Nephron progenitor cell (in vitro differentiated cells): ENCODE results near the gene CDH4.
"Not testable (repeated sequence)": the region's sequence is repeated elsewhere in the genome, so short reads cannot be mapped to it uniquely, and the experiment has no call there.

Experiments
- DNase-seq: peaks from one replicate; pipeline ENCODE4 v3.0.0; 2021
- H3K27ac Mint-ChIP-seq: 2 replicates; pipeline ENCODE4 v1.8.0; 2021; ENCODE audit warnings: mild to moderate bottlenecking, moderate library complexity, mixed read lengths
- H3K27me3 Mint-ChIP-seq: 2 replicates; pipeline ENCODE4 v1.8.0; 2021; ENCODE audit warnings: mild to moderate bottlenecking, low read depth, mixed read lengths; ENCODE audit not compliant: poor library complexity
- H3K36me3 Mint-ChIP-seq: 2 replicates; pipeline ENCODE4 v1.8.0; 2021; ENCODE audit warnings: low read depth, mixed read lengths
- H3K4me1 Mint-ChIP-seq: 2 replicates; pipeline ENCODE4 v1.8.0; 2021; ENCODE audit warnings: mixed read lengths
- H3K4me3 Mint-ChIP-seq: 2 replicates; pipeline ENCODE4 v1.8.0; 2021; ENCODE audit warnings: mild to moderate bottlenecking, moderate library complexity, mixed read lengths
- H3K9me3 Mint-ChIP-seq: 2 replicates; pipeline ENCODE4 v1.8.0; 2021; ENCODE audit warnings: mild to moderate bottlenecking, moderate library complexity, mixed read lengths
- TF ChIP-seq, protein P1 (sequence below): fragments of 200-600 bp; sonication (generic); IDR thresholded peaks from 2 replicates; pipeline ENCODE4 v1.5.0; 2021; ENCODE audit warnings: antibody characterized with exemption

CDH4 gene

GRCh38 chr20:61967300-61967699, 715.2 kb downstream of the CDH4 start:
- H3K27me3 Mint-ChIP-seq, result peaks cover 17% of the 10 kb centered on the region
- TF ChIP-seq, protein P1, sequence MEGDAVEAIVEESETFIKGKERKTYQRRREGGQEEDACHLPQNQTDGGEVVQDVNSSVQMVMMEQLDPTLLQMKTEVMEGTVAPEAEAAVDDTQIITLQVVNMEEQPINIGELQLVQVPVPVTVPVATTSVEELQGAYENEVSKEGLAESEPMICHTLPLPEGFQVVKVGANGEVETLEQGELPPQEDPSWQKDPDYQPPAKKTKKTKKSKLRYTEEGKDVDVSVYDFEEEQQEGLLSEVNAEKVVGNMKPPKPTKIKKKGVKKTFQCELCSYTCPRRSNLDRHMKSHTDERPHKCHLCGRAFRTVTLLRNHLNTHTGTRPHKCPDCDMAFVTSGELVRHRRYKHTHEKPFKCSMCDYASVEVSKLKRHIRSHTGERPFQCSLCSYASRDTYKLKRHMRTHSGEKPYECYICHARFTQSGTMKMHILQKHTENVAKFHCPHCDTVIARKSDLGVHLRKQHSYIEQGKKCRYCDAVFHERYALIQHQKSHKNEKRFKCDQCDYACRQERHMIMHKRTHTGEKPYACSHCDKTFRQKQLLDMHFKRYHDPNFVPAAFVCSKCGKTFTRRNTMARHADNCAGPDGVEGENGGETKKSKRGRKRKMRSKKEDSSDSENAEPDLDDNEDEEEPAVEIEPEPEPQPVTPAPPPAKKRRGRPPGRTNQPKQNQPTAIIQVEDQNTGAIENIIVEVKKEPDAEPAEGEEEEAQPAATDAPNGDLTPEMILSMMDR, result no peak
- peaks cover under 1% of the 10 kb centered on the region for H3K4me1 Mint-ChIP-seq
- H3K36me3 Mint-ChIP-seq, result peaks cover 12% of the 10 kb centered on the region
- H3K4me3 Mint-ChIP-seq, result no peak overlapping the region
- H3K9me3 Mint-ChIP-seq, result no peaks in the 10 kb centered on the region
- DNase-seq, result no peak
- no peak overlapping the region for H3K27ac Mint-ChIP-seq

DNA sequence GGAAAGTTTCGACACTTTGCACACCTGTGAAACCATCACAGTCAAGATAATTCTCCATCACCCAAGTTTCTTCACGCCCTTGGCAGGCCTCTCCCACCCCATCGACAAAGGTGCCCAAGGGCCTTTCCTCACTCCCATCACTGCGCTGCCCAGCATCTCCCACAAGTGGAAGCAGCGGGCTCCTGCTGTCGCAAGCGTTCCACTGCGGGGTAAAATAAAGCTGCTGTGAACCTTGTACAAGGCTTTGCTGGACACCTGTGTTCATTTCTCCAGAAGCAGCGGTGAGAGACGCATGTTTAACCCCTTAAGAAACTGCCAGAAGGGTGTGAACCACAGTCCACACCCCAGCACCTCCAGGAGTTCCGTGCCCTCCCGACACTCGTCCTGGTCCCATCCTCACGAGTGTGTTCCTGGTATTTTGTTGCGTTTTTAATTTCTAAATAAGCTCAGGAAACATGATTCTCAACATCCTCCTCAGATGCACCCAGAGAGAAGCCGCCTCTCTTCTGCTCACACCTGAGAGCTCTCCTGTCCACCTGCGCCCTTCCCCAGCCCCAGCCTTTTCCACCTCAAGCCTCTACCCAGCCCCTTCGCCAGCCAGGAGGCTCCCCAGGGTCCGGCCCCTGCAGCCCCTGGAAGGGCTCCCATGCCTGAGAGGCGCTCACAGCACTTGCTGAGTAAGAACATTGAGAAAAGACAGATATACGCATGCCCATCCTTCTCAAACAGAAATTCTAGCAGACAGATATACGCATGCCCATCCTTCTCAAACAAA, 716.2 kb downstream of the CDH4 start:
- no peak overlapping the region for H3K27ac Mint-ChIP-seq
- no peaks in the 10 kb centered on the region for H3K9me3 Mint-ChIP-seq
- H3K36me3 Mint-ChIP-seq, result peaks cover 21% of the 10 kb centered on the region
- no peaks in the 10 kb centered on the region for H3K4me1 Mint-ChIP-seq
- TF ChIP-seq, protein P1, result no peak
- H3K27me3 Mint-ChIP-seq, result peaks cover 17% of the 10 kb centered on the region
- H3K4me3 Mint-ChIP-seq, result no peak overlapping the region
- no peak for DNase-seq

DNA sequence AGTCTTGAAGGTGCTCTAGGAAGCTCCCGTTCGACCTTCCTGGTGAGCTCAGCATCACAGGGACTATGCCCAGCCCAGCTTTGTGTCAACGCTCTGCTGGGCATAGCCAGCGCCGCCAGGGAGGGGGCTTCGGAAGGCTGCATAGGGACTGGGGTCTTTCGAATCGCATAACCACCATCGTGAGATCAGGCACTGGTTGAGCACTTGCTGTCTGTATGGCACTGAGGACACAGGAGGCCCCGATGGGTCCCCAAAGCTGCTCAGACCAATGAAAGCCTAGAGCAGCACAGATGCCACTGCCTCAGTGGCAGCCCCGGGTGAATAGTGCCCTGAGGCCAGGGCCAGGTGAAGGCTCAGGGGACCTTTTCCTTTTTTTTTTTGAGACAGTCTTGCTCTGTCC, 716.9 kb downstream of the CDH4 start:
- H3K27ac Mint-ChIP-seq, result no peak overlapping the region
- no peak for DNase-seq
- peaks cover 15% of the 10 kb centered on the region for H3K27me3 Mint-ChIP-seq
- no peaks in the 10 kb centered on the region for H3K9me3 Mint-ChIP-seq
- peaks cover 28% of the 10 kb centered on the region for H3K36me3 Mint-ChIP-seq
- no peaks in the 10 kb centered on the region for H3K4me1 Mint-ChIP-seq
- no peak overlapping the region for H3K4me3 Mint-ChIP-seq
- TF ChIP-seq, protein P1, result no peak

DNA sequence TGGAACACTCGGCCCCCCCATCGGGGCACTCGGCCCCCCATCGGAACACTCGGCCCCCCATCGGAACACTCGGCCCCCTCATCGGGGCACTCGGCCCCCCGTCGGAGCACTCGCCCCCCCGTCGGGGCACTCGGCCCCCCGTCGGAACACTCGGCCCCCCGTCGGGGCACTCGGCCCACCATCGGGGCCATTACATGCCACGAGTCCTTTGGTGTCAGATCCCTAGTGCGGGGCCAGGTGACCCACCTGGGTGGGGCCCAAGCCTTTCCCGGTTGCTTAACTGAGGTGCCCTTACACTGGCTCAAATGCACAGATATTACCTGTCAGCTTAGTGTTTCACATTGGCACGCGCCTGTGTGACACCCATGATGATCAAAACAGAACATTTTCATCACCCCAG, 717.7 kb downstream of the CDH4 start:
- no peak for DNase-seq
- Mint-ChIP-seq H3K9me3 (no peaks in the 10 kb centered on the region), H3K36me3 (peaks cover 34% of the 10 kb centered on the region), H3K27me3 (peaks cover 9% of the 10 kb centered on the region), H3K4me1 (peaks cover 5% of the 10 kb centered on the region), H3K4me3 (no peak overlapping the region), H3K27ac (no peak overlapping the region)
- TF ChIP-seq, protein P1, result no peak

DNA sequence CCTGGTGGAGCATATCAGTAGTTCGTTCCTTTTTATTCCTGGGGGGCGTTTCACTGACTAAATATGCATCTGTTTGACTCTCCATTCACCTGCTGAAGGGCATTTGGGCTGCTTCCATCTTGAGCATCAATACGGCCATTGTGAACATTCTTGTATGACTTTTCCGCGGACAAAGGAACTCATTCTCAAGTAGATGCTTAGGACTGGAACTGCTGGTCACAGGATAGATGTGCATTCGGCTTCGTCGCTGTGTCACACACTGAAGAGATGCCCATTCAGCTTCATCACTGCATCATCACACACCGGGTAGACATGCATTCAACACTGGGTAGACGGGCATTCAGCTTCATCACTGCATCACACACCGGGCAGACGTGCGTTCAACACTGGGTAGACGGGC, 718.3 kb downstream of the CDH4 start:
- Mint-ChIP-seq H3K27ac (no peak overlapping the region), H3K4me3 (no peak overlapping the region), H3K4me1 (peaks cover 11% of the 10 kb centered on the region), H3K27me3 (peaks cover 6% of the 10 kb centered on the region), H3K36me3 (peaks cover 35% of the 10 kb centered on the region), H3K9me3 (no peaks in the 10 kb centered on the region)
- no peak for DNase-seq
- TF ChIP-seq, protein P1, result no peak

- H3K9me3 Mint-ChIP-seq, DNase-seq, H3K27me3 Mint-ChIP-seq, H3K27ac Mint-ChIP-seq, H3K4me3 Mint-ChIP-seq: not testable (repeated sequence)
- peaks cover 21% of the 10 kb centered on the region for H3K4me1 Mint-ChIP-seq
- H3K36me3 Mint-ChIP-seq, result peaks cover 35% of the 10 kb centered on the region
Observed at GRCh38 chr20:61971595-61971994, 719.5 kb downstream of the CDH4 start.
